Sigmoid colon (tissue), 7 donors: ENCODE results near the gene HEMGN. TPM values are rescaled to one million over a fixed set of nuclear protein-coding genes. Genes with fewer than 3 reads are reported as not detected.
A peak's percentile ranks its signal among the peaks of the same experiment; 100 is the strongest.

Source experiments
- DNase-seq: peaks from one replicate; pipeline ENCODE4 v3.0.0-alpha.2; 2019
- H3K27ac ChIP-seq, 4 donors: fragments of 200-600 bp; sonication (generic); one replicate each; pipeline ENCODE4 v1.5.1; 2016 to 2019; ENCODE audit warnings: mild to moderate bottlenecking in 1 of 4
- H3K27me3 ChIP-seq, 3 donors: fragments of 200-600 bp; sonication (generic); one replicate each; pipeline ENCODE4 v1.5.1; 2019; ENCODE audit warnings: mild to moderate bottlenecking in 1 of 3
- H3K36me3 ChIP-seq, 4 donors: fragments of 200-600 bp; sonication (generic); one replicate each; pipeline ENCODE4 v1.5.1; 2016 to 2019
- H3K4me1 ChIP-seq, 4 donors: fragments of 200-600 bp; sonication (generic); one replicate each; pipeline ENCODE4 v1.5.1; 2017 to 2019
- H3K4me3 ChIP-seq, 4 donors: fragments of 200-600 bp; sonication (generic); one replicate each; pipeline ENCODE4 v1.5.1; 2017 to 2019; ENCODE audit warnings: mild to moderate bottlenecking in 2 of 4, moderate library complexity in 1 of 4
- H3K9me3 ChIP-seq, 4 donors: fragments of 200-600 bp in 3 of 4; sonication (generic) in 3 of 4; one replicate each; pipeline versions ENCODE4 v1.5.1 to v1.6.1; 2013 to 2019
- CTCF ChIP-seq, 4 experiments: fragments of 450-650 bp in 3 of 4; fragments of 200-600 bp in 1 of 4; IDR thresholded peaks; one replicate each; pipeline ENCODE4 v1.5.1; 2016 to 2019; ENCODE audit warnings: antibody characterized with exemption in 4 of 4, mild to moderate bottlenecking in 3 of 4, moderate library complexity in 2 of 4
- EP300 ChIP-seq, 4 donors: sonication (generic); formaldehyde crosslinking; IDR thresholded peaks; one replicate each; pipeline ENCODE4 v1.6.1; 2017; ENCODE audit warnings: antibody characterized with exemption in 4 of 4
- POLR2A ChIP-seq, 2 donors: fragments of 450-650 bp; IDR thresholded peaks; one replicate each; pipeline ENCODE4 v1.6.1; 2016; ENCODE audit warnings: antibody characterized with exemption in 2 of 2, mild to moderate bottlenecking in 2 of 2, moderate library complexity in 2 of 2
- POLR2AphosphoS5 ChIP-seq, 4 donors: sonication (generic); formaldehyde crosslinking; IDR thresholded peaks; one replicate each; pipeline ENCODE4 v1.6.1; 2017; ENCODE audit warnings: antibody characterized with exemption in 4 of 4
- WGBS, 2 donors: extraction: QIAGEN DNeasy Blood & Tissue Kit; methylation state at CpG; one replicate each; pipeline ENCODE4 v1.1.7; 2013; 5-methylcytosine and 5-hydroxymethylcytosine counted together
- intact Hi-C: fragments of 100-400 bp; cut with DNase I; formaldehyde crosslinking; loops from one replicate; pipeline ENCODE4 v1.15.1; 2023
- polyA plus RNA-seq, 3 donors: library from polyadenylated mRNA; stranded (reverse); fragments of 200-250 nt; gene quantifications; one replicate each; pipeline ENCODE4 v1.2.3, GENCODE V29; 2013
- total RNA-seq, 4 donors: library from RNA; depleted of rRNA; stranded (reverse); fragments of >200 nt; gene quantifications; one replicate each; pipeline ENCODE4 v1.1.0, GENCODE V29; 2016
- donor health status: healthy with polysubstance abuse.
- donor health status: Bipolar disorder and iron deficiency.
- donor health status: healthy.

The HEMGN gene
- total RNA-seq (not detected), polyA plus RNA-seq (under 1 TPM in 1 of 3 donors, not detected in 2; 0.25 TPM)

- H3K4me1 ChIP-seq, result no peaks in the 10 kb centered on the region
- WGBS, 2 donors, result 38 to 77% methylated on average over 3 of the region's 3 CpGs
- no peaks in the 10 kb centered on the region for H3K36me3 ChIP-seq
- intact Hi-C loops, result no loop called here
- no peak within 1 kb of the TSS for H3K4me3 ChIP-seq
- DNase-seq, result no peak
- H3K27ac ChIP-seq, result no peak within 1 kb of the TSS
- TF ChIP-seq POLR2A (IDR thresholded peaks at IDR 0.05) (no peak), EP300 (IDR thresholded peaks at IDR 0.05) (no peak), POLR2AphosphoS5 (IDR thresholded peaks at IDR 0.05) (no peak), CTCF (IDR thresholded peaks at IDR 0.05) (no peak)
- peaks cover 0 to 34% (median 0%) of the 10 kb centered on the region in 3 donors for H3K27me3 ChIP-seq
- no peaks in the 10 kb centered on the region for H3K9me3 ChIP-seq
Measured at GRCh38 chr9:97938081-97938644, at the start of gene HEMGN. Gene HEMGN, minus strand, starts transcription at chr9:97938172. Its CDS starts 36 bp downstream, at chr9:97938136.

- WGBS, 2 donors, result 73 to 87% methylated on average over 5 of the region's 5 CpGs
- peaks cover 0 to 77% (median 72%) of the 10 kb centered on the region in 4 donors for H3K4me1 ChIP-seq
- H3K27me3 ChIP-seq, result no peaks in the 10 kb centered on the region
- H3K9me3 ChIP-seq, result no peaks in the 10 kb centered on the region
- H3K27ac ChIP-seq, result peak overlapping the region in 3 of 4 donors; percentile 19 to 98 (median 65)
- H3K4me3 ChIP-seq, result no peak overlapping the region
- no peaks in the 10 kb centered on the region for H3K36me3 ChIP-seq
- no peak for DNase-seq
- TF ChIP-seq CTCF (IDR thresholded peaks at IDR 0.05) (no peak), POLR2AphosphoS5 (IDR thresholded peaks at IDR 0.05) (no peak), EP300 (IDR thresholded peaks at IDR 0.05) (no peak), POLR2A (IDR thresholded peaks at IDR 0.05) (no peak)
- intact Hi-C loops, result no loop called here
Measured at GRCh38 chr9:97987487-97987886, 49.5 kb upstream of the HEMGN start.

- peak; percentile 67 for DNase-seq
- H3K36me3 ChIP-seq, result no peaks in the 10 kb centered on the region
- H3K27me3 ChIP-seq, result no peaks in the 10 kb centered on the region
- intact Hi-C loops, result no loop called here
- peak overlapping the region; percentile 76 to 97 (median 93) for H3K4me3 ChIP-seq
- H3K27ac ChIP-seq, result peak overlapping the region; percentile 98 to 100 (median 98)
- peaks cover 0 to 69% (median 56%) of the 10 kb centered on the region in 4 donors for H3K4me1 ChIP-seq
- 7 to 17% methylated on average over 59 of the region's 59 CpGs for WGBS, 2 donors
- H3K9me3 ChIP-seq, result no peaks in the 10 kb centered on the region
- peak in 1 of 4 donors; percentile 27 for TF ChIP-seq POLR2AphosphoS5 (IDR thresholded peaks at IDR 0.05)
- no peak for TF ChIP-seq CTCF (IDR thresholded peaks at IDR 0.05)
- TF ChIP-seq EP300 (IDR thresholded peaks at IDR 0.05), result no peak
- no peak for TF ChIP-seq POLR2A (IDR thresholded peaks at IDR 0.05)
Measured at GRCh38 chr9:97985058-97985861, 47.3 kb upstream of the HEMGN start.

GRCh38 chr9:97984188-97985057 is 46.5 kb upstream of the HEMGN start:
- TF ChIP-seq POLR2A (IDR thresholded peaks at IDR 0.05), result no peak
- TF ChIP-seq POLR2AphosphoS5 (IDR thresholded peaks at IDR 0.05), result peak; percentile 1 to 89 (median 41)
- TF ChIP-seq EP300 (IDR thresholded peaks at IDR 0.05), result no peak
- Histone ChIP-seq H3K4me3 (peak overlapping the region; percentile 76 to 97 (median 93)), H3K4me1 (peaks cover 0 to 60% (median 48%) of the 10 kb centered on the region in 4 donors), H3K27me3 (no peaks in the 10 kb centered on the region), H3K27ac (peak overlapping the region; percentile 98 to 100 (median 98)), H3K9me3 (no peaks in the 10 kb centered on the region), H3K36me3 (no peaks in the 10 kb centered on the region)
- intact Hi-C loops, result loop anchor here (5.0 kb wide), 1 partner anchor 273 kb away; the partner anchor contains the start of gene TBC1D2
- WGBS, 2 donors, result 0 to 1% methylated on average over 116 of the region's 116 CpGs
- peak; percentile 93 for DNase-seq
